AG08395 (cell line): ENCODE data around the gene ILDR1.
"Not testable (repeated sequence)": the region's sequence is repeated elsewhere in the genome, so short reads cannot be mapped to it uniquely, and the experiment has no call there.

Experiments
- DNase-seq: peaks from one replicate; pipeline ENCODE4 v3.0.0; 2012; ENCODE audit warnings: mixed read lengths, low spot score

ILDR1 gene

DNA sequence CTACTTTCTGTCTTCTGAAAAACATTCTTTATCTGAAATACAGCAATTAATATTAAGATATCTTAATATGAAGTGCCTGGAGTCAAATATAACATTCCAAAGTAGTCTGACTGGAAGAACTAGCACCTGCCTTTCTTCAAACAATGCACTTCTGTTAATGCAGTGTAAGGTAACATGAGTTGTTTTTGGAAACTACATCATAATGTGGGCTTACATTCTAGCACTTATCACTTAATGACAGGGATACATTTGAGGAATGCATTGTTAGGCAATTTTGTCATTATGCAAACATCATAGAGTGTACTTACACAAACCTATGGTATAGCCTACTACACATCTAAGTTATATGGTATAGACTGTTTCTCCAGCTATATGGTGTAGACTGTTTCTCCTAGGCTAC lies 78.6 kb downstream of the ILDR1 start:
- DNase-seq: no peak

- no peak for DNase-seq
Measured at GRCh38 chr3:121942116-121942786, 79.8 kb downstream of the ILDR1 start.

DNA sequence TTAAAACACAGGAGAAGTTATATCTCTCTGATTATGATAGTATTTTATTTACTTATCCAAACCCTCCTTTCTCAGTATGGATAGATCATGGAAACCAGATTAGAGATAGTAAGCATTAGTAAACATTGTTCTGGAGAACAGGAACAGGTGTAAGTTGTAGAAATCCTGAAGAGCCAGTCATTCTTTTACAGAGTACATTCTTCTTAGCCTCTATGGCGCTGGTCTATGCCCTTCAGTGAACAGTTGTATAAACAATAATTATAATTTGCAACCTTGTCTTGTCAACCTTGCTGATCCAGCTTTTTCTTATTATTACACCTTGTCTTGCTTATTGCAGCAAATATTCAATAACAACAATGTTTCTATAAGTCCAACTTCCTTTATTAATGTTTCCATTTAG lies 80.5 kb downstream of the ILDR1 start:
- no peak for DNase-seq

DNA sequence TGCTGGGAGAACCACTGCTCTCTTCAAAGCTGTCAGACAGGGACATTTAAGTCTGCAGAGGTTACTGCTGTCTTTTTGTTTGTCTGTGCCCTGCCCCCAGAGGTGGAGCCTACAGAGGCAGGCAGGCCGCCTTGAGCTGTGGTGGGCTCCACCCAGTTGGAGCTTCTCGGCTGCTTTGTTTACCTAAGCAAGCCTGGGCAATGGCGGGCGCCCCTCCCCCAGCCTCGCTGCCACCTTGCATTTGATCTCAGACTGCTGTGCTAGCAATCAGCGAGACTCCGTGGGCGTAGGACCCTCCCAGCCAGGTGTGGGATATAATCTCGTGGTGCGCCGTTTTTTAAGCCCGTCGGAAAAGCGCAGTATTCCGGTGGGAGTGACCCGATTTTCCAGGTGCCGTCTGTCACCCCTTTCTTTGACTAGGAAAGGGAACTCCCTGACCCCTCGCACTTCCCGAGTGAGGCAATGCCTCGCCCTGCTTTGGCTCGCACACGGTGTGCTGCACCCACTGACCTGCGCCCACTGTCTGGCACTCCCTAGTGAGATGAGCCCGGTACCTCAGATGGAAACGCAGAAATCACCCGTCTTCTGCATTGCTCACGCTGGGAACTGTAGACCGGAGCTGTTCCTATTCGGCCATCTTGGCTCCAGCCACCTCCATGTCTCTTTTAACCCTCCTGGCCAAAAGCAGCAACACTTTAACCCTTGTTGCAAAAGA lies 83.7 kb downstream of the ILDR1 start:
- DNase-seq: not testable (repeated sequence)
